HepG2 (cell line): Measurements from ENCODE around the gene PPHLN1. TPM values are rescaled to one million over a fixed set of nuclear protein-coding genes. Genes with fewer than 3 reads are reported as not detected.

Experiments
- ATAC-seq: fragments of 200-7000 bp; cut with Tn5 transposase; 3 replicates; pipeline ENCODE4 v1.9.1; 2020; ENCODE audit warnings: mild to moderate bottlenecking, moderate library complexity
- BruUV-seq: library from RNA; stranded (reverse); fragments of 400-500 nt; replicated peaks from 2 replicates; lab custom pipeline; 2021; lab: Mats Ljungman, UMichigan
- CTCF ChIA-PET: fragments of 300-600 bp; formaldehyde crosslinking; extraction: SDS; loops from one replicate; lab custom pipeline; 2021; ENCODE audit warnings: low total read pairs, inconsistent platforms, low intra/inter-chr PET ratio; lab: Yijun Ruan, JAX
- POLR2A ChIA-PET: fragments of 350-600 bp; sonication (Branson Sonifier 250); formaldehyde crosslinking; loops from one replicate; lab custom pipeline; 2020; ENCODE audit warnings: antibody characterized with exemption, inconsistent platforms; lab: Yijun Ruan, JAX
- DNase-seq: peaks from one replicate; pipeline ENCODE4 v3.0.0-alpha.2; 2015; ENCODE audit warnings: low spot score
- FAIRE-seq: peaks from 3 replicates; lab custom pipeline; 2011; peaks lifted over from hg19 to GRCh38; lab: Jason Lieb, UNC
- H2AFZ ChIP-seq: one replicate; pipeline ENCODE4 v1.6.1; 2011; ENCODE audit warnings: low read length, inconsistent platforms
- H3K27ac ChIP-seq: fragments of 300-600 bp; 3 replicates; pipeline ENCODE4 v1.8.0; 2011; ENCODE audit warnings: mixed run types, mild to moderate bottlenecking, mixed read lengths, low read length, inconsistent platforms; ENCODE audit not compliant: insufficient read depth; ENCODE audit errors: extremely low read length
- H3K27me3 ChIP-seq, 2 experiments: fragments of 200-600 bp in 1 of 2; 2 replicates in 1 of 2; 3 replicates in 1 of 2; pipeline versions ENCODE4 v1.6.0 to v1.8.0; 2011; ENCODE audit warnings: low read length in 2 of 2, mild to moderate bottlenecking in 2 of 2, moderate library complexity in 2 of 2, inconsistent platforms in 1 of 2; ENCODE audit not compliant: insufficient read depth in 2 of 2, control insufficient read depth in 1 of 2
- H3K36me3 ChIP-seq, 2 experiments: fragments of 200-600 bp in 1 of 2; replicated peaks in 1 of 2; 2 replicates in 1 of 2; 3 replicates in 1 of 2; pipeline versions ENCODE4 v1.5.1 to v1.8.0; 2011; ENCODE audit warnings: low read length in 2 of 2, inconsistent platforms in 1 of 2; ENCODE audit not compliant: insufficient read depth in 2 of 2, control insufficient read depth in 1 of 2
- H3K4me1 ChIP-seq: 2 replicates; pipeline ENCODE4 v1.5.1; 2012; ENCODE audit warnings: low read length, inconsistent platforms; ENCODE audit not compliant: insufficient read depth
- H3K4me2 ChIP-seq: 2 replicates; pipeline ENCODE4 v1.6.0; 2011; ENCODE audit warnings: low read depth, low read length, inconsistent platforms
- H3K4me3 ChIP-seq, 3 experiments: fragments of 200-600 bp in 1 of 3; sonication (generic), shearing (Covaris generic) in 1 of 3; replicated peaks in 1 of 3; 2 replicates each; pipeline ENCODE4 v1.5.1; 2011 to 2016; ENCODE audit warnings: low read length in 3 of 3, inconsistent platforms in 2 of 3, low read depth in 2 of 3, mild to moderate bottlenecking in 2 of 3, control low read depth in 1 of 3, mixed read lengths in 1 of 3; ENCODE audit not compliant: insufficient read depth in 1 of 3
- H3K79me2 ChIP-seq: one replicate; pipeline ENCODE4 v1.6.1; 2011; ENCODE audit warnings: low read length, inconsistent platforms; ENCODE audit not compliant: insufficient read depth
- H3K9ac ChIP-seq: 2 replicates; pipeline ENCODE4 v1.6.0; 2011; ENCODE audit warnings: mild to moderate bottlenecking, low read depth, low read length, inconsistent platforms; ENCODE audit not compliant: insufficient read depth
- H3K9me3 ChIP-seq: 2 replicates; pipeline ENCODE4 v1.5.1; 2012; ENCODE audit warnings: mild to moderate bottlenecking, low read length
- H4K20me1 ChIP-seq: 2 replicates; pipeline ENCODE4 v1.6.0; 2011; ENCODE audit warnings: inconsistent platforms, mild to moderate bottlenecking, low read length, moderate library complexity; ENCODE audit not compliant: insufficient read depth
- AHDC1 ChIP-seq: sonication (generic); formaldehyde crosslinking; IDR thresholded peaks from 2 replicates; pipeline ENCODE4 v1.5.1; 2020; ENCODE audit warnings: mild to moderate bottlenecking, missing genetic modification reagents, borderline replicate concordance
- ATF5 ChIP-seq: sonication (generic); formaldehyde crosslinking; IDR thresholded peaks from 2 replicates; pipeline ENCODE4 v1.4.0; 2020; ENCODE audit warnings: mild to moderate bottlenecking, low read depth, missing genetic modification reagents
- ELF3 ChIP-seq: IDR thresholded peaks from 2 replicates; pipeline ENCODE4 v1.6.1; 2016; ENCODE audit warnings: missing genetic modification reagents, missing compliant biosample characterization
- LRRFIP1 ChIP-seq: sonication (generic); formaldehyde crosslinking; conservative IDR thresholded peaks from 2 replicates; pipeline ENCODE4 v1.4.0; 2020; ENCODE audit warnings: missing genetic modification reagents
- MLX ChIP-seq: IDR thresholded peaks from 2 replicates; pipeline ENCODE4 v1.6.1; 2016
- PLRG1 ChIP-seq: fragments of 450-650 bp; conservative IDR thresholded peaks from 2 replicates; pipeline ENCODE4 v1.6.1; 2016
- RNF219 ChIP-seq: sonication (generic); formaldehyde crosslinking; IDR thresholded peaks from 2 replicates; pipeline ENCODE4 v1.5.0; 2020; ENCODE audit warnings: mild to moderate bottlenecking, missing genetic modification reagents
- ZNF510 ChIP-seq: sonication (generic); formaldehyde crosslinking; IDR thresholded peaks from 2 replicates; pipeline ENCODE4 v1.4.0; 2020; ENCODE audit warnings: low read depth, mild to moderate bottlenecking, missing genetic modification reagents
- ZNF710 ChIP-seq: sonication (generic); formaldehyde crosslinking; IDR thresholded peaks from 2 replicates; pipeline ENCODE4 v1.5.0; 2020; ENCODE audit warnings: mild to moderate bottlenecking, missing genetic modification reagents, borderline replicate concordance
- ZSCAN21 ChIP-seq: sonication (generic); formaldehyde crosslinking; IDR thresholded peaks from 2 replicates; pipeline ENCODE4 v1.8.0; 2022; ENCODE audit warnings: mild to moderate bottlenecking, missing genetic modification reagents, moderate library complexity, borderline replicate concordance
- in situ Hi-C: cut with HindIII; loops from 2 replicates; pipeline ENCODE4 v1.10.0; 2017; ENCODE audit warnings: low pct_unique_long_range_greater_than_20kb; ENCODE audit not compliant: extremely low pct_ligation_motif_present
- intact Hi-C: fragments of 100-400 bp; cut with micrococcal nuclease; formaldehyde crosslinking; loops from one replicate; pipeline ENCODE4 v1.10.0; 2022; ENCODE audit not compliant: unreplicated experiment
- polyA plus RNA-seq, 8 experiments: library from polyadenylated mRNA; depleted of rRNA in 3 of 8; stranded (reverse) in 7 of 8; unstranded in 1 of 8; fragments of >200 nt; fragmentation: Illumina TruSeq in 4 of 8; extraction: Trizol in 4 of 8; gene quantifications; 2 replicates each; pipeline versions ENCODE4 v1.2.1 to v1.2.3, GENCODE V29; 2011 to 2016; ENCODE audit warnings: low read depth in 4 of 8, missing spikeins in 1 of 8, mixed read lengths in 1 of 8; ENCODE audit not compliant: insufficient read depth in 1 of 8
- total RNA-seq, 5 experiments: library from RNA; depleted of rRNA; stranded (reverse); fragments of >200 nt; fragmentation: Illumina TruSeq; extraction: Trizol; gene quantifications; 2 replicates each; pipeline ENCODE4 v1.2.3, GENCODE V29; 2016; ENCODE audit warnings: low read depth in 1 of 5

PPHLN1 gene
- total and polyA plus RNA-seq, 2 of the 13 experiments (the other 11 are each of a cell fraction or from before 2014, with no cell fraction given), result 43.4 to 66.0 TPM

- FAIRE-seq, result no peak
- Histone ChIP-seq H4K20me1 (no peaks in the 10 kb centered on the region), H3K79me2 (peaks cover 11% of the 10 kb centered on the region), H3K4me3 (no peak overlapping the region), H3K4me1 (peaks cover 13% of the 10 kb centered on the region), H2AFZ (no peak overlapping the region), H3K27me3 (no peaks in the 10 kb centered on the region; a peak in 1 of 5 replicates), H3K9me3 (no peaks in the 10 kb centered on the region), H3K4me2 (no peak overlapping the region), H3K9ac (no peak overlapping the region), H3K27ac (no peak overlapping the region), H3K36me3 (peaks cover 0 to 5% of the 10 kb centered on the region in 2 experiments; a peak in 1 of 5 replicates)
- intact Hi-C loops, result no loop called here
- in situ Hi-C loops, result no loop called here
- no peak for ATAC-seq
- ChIA-PET POLR2A (no interaction called here), CTCF (no interaction called here)
- BruUV-seq, result no TSS peak
- DNase-seq, result no peak
- TF ChIP-seq ZNF510 (CRISPR knock-in tag) (no peak), AHDC1 (no peak), LRRFIP1 (CRISPR knock-in tag) (no peak), ELF3 (no peak), PLRG1 (no peak), ZSCAN21 (CRISPR knock-in tag) (no peak), ZNF710 (CRISPR knock-in tag) (no peak), RNF219 (CRISPR knock-in tag) (no peak), ATF5 (CRISPR knock-in tag) (no peak), MLX (CRISPR knock-in tag) (no peak)
These were observed 5.2 kb upstream of the PPHLN1 start for GRCh38 chr12:42320796-42321195.
